ENCODE results near the gene NFKBIB. TPM values are rescaled to one million over a fixed set of nuclear protein-coding genes. Genes with fewer than 3 reads are reported as not detected.

The NFKBIB gene, protein sequence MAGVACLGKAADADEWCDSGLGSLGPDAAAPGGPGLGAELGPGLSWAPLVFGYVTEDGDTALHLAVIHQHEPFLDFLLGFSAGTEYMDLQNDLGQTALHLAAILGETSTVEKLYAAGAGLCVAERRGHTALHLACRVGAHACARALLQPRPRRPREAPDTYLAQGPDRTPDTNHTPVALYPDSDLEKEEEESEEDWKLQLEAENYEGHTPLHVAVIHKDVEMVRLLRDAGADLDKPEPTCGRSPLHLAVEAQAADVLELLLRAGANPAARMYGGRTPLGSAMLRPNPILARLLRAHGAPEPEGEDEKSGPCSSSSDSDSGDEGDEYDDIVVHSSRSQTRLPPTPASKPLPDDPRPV
- total RNA-seq (2021; ENCODE audit: unreplicated experiment) (51.2 TPM), Bru-seq, nascent RNA (percentile 66 among the genes with signal in this experiment), BruChase-seq, experiment 1, labeled RNA remaining after a 6-hour chase (percentile 86 among the genes with signal in this experiment), BruChase-seq, experiment 2, labeled RNA remaining after a 2-hour chase (percentile 72 among the genes with signal in this experiment)
- polyA plus RNA-seq (2012) = 44.6 and 45.8 TPM in 2 replicates
- long read RNA-seq, transcript NFKBIB-201 (6 exons, 1,159 nt) = minor isoform, 26 of 77 reads
- long read RNA-seq, transcript NFKBIB-204 (5 exons, 1,929 nt) = major isoform, 32 of 77 reads
- long read RNA-seq, partial matches to known transcripts = 6 of 77 reads
- long read RNA-seq, other reads (novel, unspliced or antisense) = 13 of 77 reads

DNA sequence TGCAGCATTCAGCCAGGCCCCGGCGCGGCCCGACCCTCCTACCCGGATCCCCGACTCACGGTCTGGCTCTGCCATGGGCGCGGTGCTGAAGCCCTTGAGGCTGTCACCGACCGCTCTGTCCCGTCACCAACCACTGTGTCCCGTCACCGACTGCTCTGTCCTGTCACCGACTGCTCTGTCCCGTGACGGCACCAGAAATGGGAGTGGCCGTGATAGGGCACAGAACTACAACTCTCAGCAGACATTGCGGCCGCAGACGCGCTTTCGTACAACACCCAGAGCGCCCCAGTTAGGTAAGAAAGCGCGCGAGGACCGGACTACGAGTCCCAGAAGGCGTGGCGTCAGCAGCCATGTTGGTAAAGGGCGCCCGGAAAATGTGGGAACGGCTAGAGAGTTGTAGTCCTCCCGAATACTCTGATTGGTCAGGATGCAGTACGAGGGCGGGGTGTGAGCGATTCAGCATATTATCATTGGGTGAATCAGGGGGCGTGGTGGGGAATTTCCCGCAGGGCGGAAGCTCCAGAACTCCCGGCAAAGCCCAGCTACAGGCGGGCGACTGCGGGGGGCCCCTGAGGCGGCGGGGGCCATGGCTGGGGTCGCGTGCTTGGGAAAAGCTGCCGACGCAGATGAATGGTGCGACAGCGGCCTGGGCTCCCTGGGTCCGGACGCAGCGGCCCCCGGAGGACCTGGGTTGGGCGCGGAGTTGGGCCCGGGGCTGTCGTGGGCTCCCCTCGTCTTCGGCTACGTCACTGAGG lies at the start of gene NFKBIB, which contains the start of gene SIRT2:
NFKBIB (plus strand) TSS at position 523 of the 755 bp plus-strand sequence; CDS start at position 587, 64 bp downstream.
SIRT2 (minus strand) TSS at position 172 of the 755 bp plus-strand sequence; CDS start at position 75, 97 bp downstream.
- no peak within 1 kb of the TSS for H2AFZ ChIP-seq (ENCODE audit: low read depth, low read length, poor library complexity, severe bottlenecking)
- H3K9me2 ChIP-seq (ENCODE audit: insufficient read depth) = no peaks in the 10 kb centered on the region
- peak within 1 kb of the TSS; percentile 74 for H3K9ac ChIP-seq (ENCODE audit: low read length)
- ChIA-PET RAD21 (ENCODE audit: low non-redundant PET in 1 of 2, low total read pairs in 2 of 2, uncharacterized antibody in 2 of 2, unreplicated experiment in 2 of 2) (no interaction called here), POLR2A (interaction anchor here (1.2 to 1.7 kb wide), 4 partner anchors 12 to 31 kb away, joined by 3 to 7 read pairs (median 4); partner anchors contain the start of genes MRPS12, RINL and SARS2), CTCF (interaction anchor here (0.8 to 1.5 kb wide), 6 partner anchors 12 to 497 kb away, joined by 3 to 12 read pairs (median 4); partner anchors contain the start of genes FAM98C, MRPS12 and SARS2)
- DNase-seq (ENCODE audit: low read depth, low spot score) (peak; percentile 100), ATAC-seq (peak; percentile 94)
- TF ChIP-seq ZFX (IDR thresholded peaks at IDR 0.05) (0 out of 2 replicates have a peak, but pooled peaks have one; percentile 5), SIN3A (IDR thresholded peaks at IDR 0.05; ENCODE audit: low read depth) (peak; percentile 80), SRF (IDR thresholded peaks at IDR 0.05; ENCODE audit: low read depth) (peak; percentile 95), ELF1 (IDR thresholded peaks at IDR 0.05; ENCODE audit: borderline replicate concordance, low read depth) (peak; percentile 92), EZH2 (IDR thresholded peaks at IDR 0.05) (no peak), JUND (IDR thresholded peaks at IDR 0.05) (no peak), YY1 (IDR thresholded peaks at IDR 0.05; ENCODE audit: extremely low read depth, insufficient replicate concordance, low read depth, low read length) (peak; percentile 99), RAD21 (IDR thresholded peaks at IDR 0.05; ENCODE audit: low read depth) (no peak), POLR2A (IDR thresholded peaks at IDR 0.05; ENCODE audit: borderline replicate concordance, extremely low read depth, insufficient read depth, insufficient read length) (peak; percentile 43), ZBTB33 (IDR thresholded peaks at IDR 0.05; ENCODE audit: extremely low read depth, insufficient replicate concordance, low read length) (no peak), TCF7L2 (IDR thresholded peaks at IDR 0.05; ENCODE audit: borderline replicate concordance, extremely low read depth, insufficient read depth, insufficient read length) (peak; percentile 10), CTCF (IDR thresholded peaks at IDR 0.05 in 2 of 3, conservative IDR thresholded peaks at IDR 0.05 in 1 of 3; ENCODE audit: borderline replicate concordance in 1 of 3, insufficient read depth in 1 of 3, low read depth in 2 of 3, low read length in 2 of 3) (no peak), ZNF274 (IDR thresholded peaks at IDR 0.05; ENCODE audit: low read depth, low read length) (no peak), POLR2AphosphoS5 (IDR thresholded peaks at IDR 0.05; ENCODE audit: low read depth, low read length) (peak; percentile 60), EGR1 (IDR thresholded peaks at IDR 0.05; ENCODE audit: low read depth) (peak; percentile 63; the same call in 1 of the 2 replicates), CBX3 (IDR thresholded peaks at IDR 0.05; ENCODE audit: low read depth) (no peak; the same call in 1 of the 2 replicates), SP1 (IDR thresholded peaks at IDR 0.05; ENCODE audit: low read depth) (peak; percentile 99), CEBPB (IDR thresholded peaks at IDR 0.05; ENCODE audit: low read depth) (no peak)
- TF ChIP-seq, protein P1, sequence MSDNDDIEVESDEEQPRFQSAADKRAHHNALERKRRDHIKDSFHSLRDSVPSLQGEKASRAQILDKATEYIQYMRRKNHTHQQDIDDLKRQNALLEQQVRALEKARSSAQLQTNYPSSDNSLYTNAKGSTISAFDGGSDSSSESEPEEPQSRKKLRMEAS (IDR thresholded peaks at IDR 0.05) = peak; percentile 66
- peaks cover 20% of the 10 kb centered on the region for H3K79me2 ChIP-seq (ENCODE audit: insufficient read depth, low read length)
- H3K4me3 ChIP-seq (replicated peaks in 1 of 2; ENCODE audit: low read depth in 1 of 2, low read length in 2 of 2) = peak within 1 kb of the TSS; percentile 68 to 85
- BruUV-seq (replicated peaks) = no TSS peak
- H3K27ac ChIP-seq (ENCODE audit: low read depth, low read length) = peak within 1 kb of the TSS; percentile 59
- intact Hi-C loops (cut with micrococcal nuclease) = loop anchor here (1.0 kb wide), 1 partner anchor 49 kb away; no protein-coding TSS in a partner anchor
- peak within 1 kb of the TSS; percentile 79 for H3K4me2 ChIP-seq (ENCODE audit: low read length)
- H3K9me3 ChIP-seq (ENCODE audit: control insufficient read depth in 1 of 2, insufficient read depth in 1 of 2, low read depth in 1 of 2, low read length in 2 of 2) = peaks cover 0 to 5% of the 10 kb centered on the region in 2 experiments; a peak in 1 of 4 replicates
- H3K27me3 ChIP-seq (ENCODE audit: insufficient read depth, low read length) = no peaks in the 10 kb centered on the region
- H3K4me1 ChIP-seq (ENCODE audit: control insufficient read depth in 1 of 2, insufficient read depth in 2 of 2, low read length in 2 of 2) = peaks cover 0 to 18% of the 10 kb centered on the region in 2 experiments; a peak in 2 of 4 replicates
- no peaks in the 10 kb centered on the region for H4K20me1 ChIP-seq (ENCODE audit: insufficient read depth)
- H3K36me3 ChIP-seq (ENCODE audit: control insufficient read depth in 1 of 2, insufficient read depth in 2 of 2, low read length in 2 of 2) = no peaks in the 10 kb centered on the region; a peak in 1 of 4 replicates
